PC-3 (cell line): ENCODE data around the gene SUCLA2. TPM values are rescaled to one million over a fixed set of nuclear protein-coding genes. Genes with fewer than 3 reads are reported as not detected.

Experiments
- ATAC-seq: fragments of 200-7000 bp; cut with Tn5 transposase; 2 replicates; pipeline ENCODE4 v1.9.1; 2020; ENCODE audit warnings: mild to moderate bottlenecking, moderate library complexity
- BruUV-seq: library from RNA; stranded (reverse); fragments of 400-500 nt; replicated peaks from 2 replicates; lab custom pipeline; 2021; lab: Mats Ljungman, UMichigan
- CTCF ChIA-PET: fragments of 300-600 bp; sonication (Branson Sonifier 250); formaldehyde crosslinking; loops from one replicate; lab custom pipeline; 2022; ENCODE audit warnings: antibody characterized with exemption; lab: Charles Lee
- POLR2A ChIA-PET: fragments of 300-600 bp; sonication (Branson Sonifier 250); formaldehyde crosslinking; loops from one replicate; lab custom pipeline; 2022; ENCODE audit warnings: antibody characterized with exemption; ENCODE audit not compliant: unreplicated experiment; lab: Charles Lee
- DNase-seq: peaks from one replicate; pipeline ENCODE4 v3.0.0-alpha.2; 2015
- H2AFZ ChIP-seq: fragments of 300-600 bp; sonication (generic); 2 replicates; pipeline ENCODE4 v1.6.0; 2016; ENCODE audit warnings: antibody characterized with exemption, low read length
- H3F3A ChIP-seq: fragments of 300-600 bp; sonication (generic); one replicate; pipeline ENCODE4 v1.6.0; 2017; ENCODE audit warnings: antibody characterized with exemption, low read length, control low read depth, mild to moderate bottlenecking; ENCODE audit not compliant: unreplicated experiment
- H3K27ac ChIP-seq: fragments of 300-600 bp; sonication (generic); 2 replicates; pipeline ENCODE4 v1.5.1; 2016; ENCODE audit warnings: mild to moderate bottlenecking, low read length
- H3K27me3 ChIP-seq: fragments of 300-600 bp; sonication (generic); 2 replicates; pipeline ENCODE4 v1.6.1; 2016; ENCODE audit warnings: low read length, mixed read lengths
- H3K36me3 ChIP-seq: fragments of 300-600 bp; sonication (generic); 2 replicates; pipeline ENCODE4 v1.6.1; 2016; ENCODE audit warnings: low read depth, mixed run types, low read length, mixed read lengths
- H3K4me1 ChIP-seq: fragments of 300-600 bp; sonication (generic); 2 replicates; pipeline ENCODE4 v1.5.1; 2016; ENCODE audit warnings: low read length; ENCODE audit not compliant: insufficient read depth
- H3K4me2 ChIP-seq: fragments of 300-600 bp; sonication (generic); 2 replicates; pipeline ENCODE4 v1.6.0; 2016; ENCODE audit warnings: low read length
- H3K4me3 ChIP-seq: fragments of 300-600 bp; sonication (generic); 2 replicates; pipeline ENCODE4 v1.5.1; 2016; ENCODE audit warnings: mild to moderate bottlenecking, low read length, mixed read lengths
- H3K79me2 ChIP-seq: fragments of 300-600 bp; sonication (generic); 2 replicates; pipeline ENCODE4 v1.6.1; 2017; ENCODE audit warnings: low read length, mixed read lengths
- H3K9ac ChIP-seq: fragments of 300-600 bp; sonication (generic); 2 replicates; pipeline ENCODE4 v1.6.0; 2016; ENCODE audit warnings: mild to moderate bottlenecking, low read length
- H3K9me2 ChIP-seq: fragments of 300-600 bp; sonication (generic); replicated peaks from 2 replicates; pipeline ENCODE4 v1.6.1; 2016; ENCODE audit warnings: mixed run types, low read length, mixed read lengths
- H3K9me3 ChIP-seq: fragments of 300-600 bp; sonication (generic); 2 replicates; pipeline ENCODE4 v1.6.1; 2016; ENCODE audit warnings: low read length, mixed read lengths
- H4K20me1 ChIP-seq: fragments of 300-600 bp; sonication (generic); 2 replicates; pipeline ENCODE4 v1.6.1; 2016; ENCODE audit warnings: low read length, mixed read lengths
- EZH2 ChIP-seq: fragments of 300-600 bp; sonication (generic); IDR thresholded peaks from one replicate; pipeline ENCODE4 v1.6.1; 2017; ENCODE audit warnings: antibody characterized with exemption, mild to moderate bottlenecking, low read length; ENCODE audit not compliant: unreplicated experiment
- EZH2phosphoT487 ChIP-seq: fragments of 300-600 bp; sonication (generic); IDR thresholded peaks from 2 replicates; pipeline ENCODE4 v1.6.1; 2018; ENCODE audit warnings: mild to moderate bottlenecking, antibody characterized with exemption, low read length, borderline replicate concordance
- intact Hi-C: fragments of 100-400 bp; cut with micrococcal nuclease; formaldehyde crosslinking; loops from 2 replicates; pipeline ENCODE4 v1.9.0; 2023
- total RNA-seq: library from RNA; depleted of rRNA; stranded (reverse); fragments of >200 nt; gene quantifications from 2 replicates; pipeline ENCODE4 v1.2.3, GENCODE V29; 2014
- TF ChIP-seq, protein P1 (sequence below): fragments of 300-600 bp; sonication (generic); conservative IDR thresholded peaks from 2 replicates; pipeline ENCODE4 v1.5.1; 2017; ENCODE audit warnings: antibody characterized with exemption, low read depth, mild to moderate bottlenecking, low read length

Gene SUCLA2
- total RNA-seq, 1 experiment from 2014 or later: 35.0 TPM

DNA sequence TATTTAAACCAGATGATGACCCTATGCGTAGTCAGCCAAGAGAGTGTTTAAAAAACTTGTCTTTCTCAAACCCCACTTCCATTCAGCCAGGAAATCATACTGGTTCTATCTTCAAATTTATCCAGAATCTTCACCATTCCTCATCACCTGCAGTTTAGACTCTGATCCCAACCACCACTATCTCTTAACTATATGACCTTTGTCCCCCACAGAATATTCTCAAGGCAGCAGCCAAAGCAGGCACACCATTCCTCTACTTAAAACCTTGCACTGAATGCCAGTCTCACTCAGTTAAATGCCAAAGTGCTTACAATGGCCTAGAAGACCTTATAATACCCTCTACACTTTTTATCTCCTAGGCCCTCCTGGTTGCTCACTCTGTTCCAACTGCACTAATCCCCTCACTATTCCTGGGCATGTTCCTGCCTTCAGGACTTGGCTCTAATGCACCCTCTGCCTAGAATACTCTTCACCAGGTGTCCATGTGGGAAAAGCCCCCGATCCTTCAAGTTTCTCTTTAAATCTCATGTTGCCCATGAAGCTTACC, 10.1 kb downstream of the SUCLA2 start:
- Histone ChIP-seq H4K20me1 (no peaks in the 10 kb centered on the region), H3K27ac (no peak overlapping the region), H2AFZ (no peak overlapping the region), H3K9me3 (no peaks in the 10 kb centered on the region), H3K9me2 (no peaks in the 10 kb centered on the region), H3F3A (no peaks in the 10 kb centered on the region), H3K9ac (no peak overlapping the region), H3K27me3 (no peaks in the 10 kb centered on the region), H3K79me2 (peaks cover 28% of the 10 kb centered on the region; the same call in 1 of the 2 replicates), H3K4me3 (no peak overlapping the region), H3K4me2 (no peak overlapping the region), H3K4me1 (no peaks in the 10 kb centered on the region), H3K36me3 (peaks cover 5% of the 10 kb centered on the region)
- CTCF ChIA-PET: no interaction called here
- no TSS peak for BruUV-seq
- DNase-seq: no peak
- POLR2A ChIA-PET: no interaction called here
- no peak for TF ChIP-seq EZH2phosphoT487
- no peak for TF ChIP-seq EZH2
- TF ChIP-seq, protein P1, sequence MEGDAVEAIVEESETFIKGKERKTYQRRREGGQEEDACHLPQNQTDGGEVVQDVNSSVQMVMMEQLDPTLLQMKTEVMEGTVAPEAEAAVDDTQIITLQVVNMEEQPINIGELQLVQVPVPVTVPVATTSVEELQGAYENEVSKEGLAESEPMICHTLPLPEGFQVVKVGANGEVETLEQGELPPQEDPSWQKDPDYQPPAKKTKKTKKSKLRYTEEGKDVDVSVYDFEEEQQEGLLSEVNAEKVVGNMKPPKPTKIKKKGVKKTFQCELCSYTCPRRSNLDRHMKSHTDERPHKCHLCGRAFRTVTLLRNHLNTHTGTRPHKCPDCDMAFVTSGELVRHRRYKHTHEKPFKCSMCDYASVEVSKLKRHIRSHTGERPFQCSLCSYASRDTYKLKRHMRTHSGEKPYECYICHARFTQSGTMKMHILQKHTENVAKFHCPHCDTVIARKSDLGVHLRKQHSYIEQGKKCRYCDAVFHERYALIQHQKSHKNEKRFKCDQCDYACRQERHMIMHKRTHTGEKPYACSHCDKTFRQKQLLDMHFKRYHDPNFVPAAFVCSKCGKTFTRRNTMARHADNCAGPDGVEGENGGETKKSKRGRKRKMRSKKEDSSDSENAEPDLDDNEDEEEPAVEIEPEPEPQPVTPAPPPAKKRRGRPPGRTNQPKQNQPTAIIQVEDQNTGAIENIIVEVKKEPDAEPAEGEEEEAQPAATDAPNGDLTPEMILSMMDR: no peak
- ATAC-seq: no peak
- intact Hi-C loops: no loop called here

DNA sequence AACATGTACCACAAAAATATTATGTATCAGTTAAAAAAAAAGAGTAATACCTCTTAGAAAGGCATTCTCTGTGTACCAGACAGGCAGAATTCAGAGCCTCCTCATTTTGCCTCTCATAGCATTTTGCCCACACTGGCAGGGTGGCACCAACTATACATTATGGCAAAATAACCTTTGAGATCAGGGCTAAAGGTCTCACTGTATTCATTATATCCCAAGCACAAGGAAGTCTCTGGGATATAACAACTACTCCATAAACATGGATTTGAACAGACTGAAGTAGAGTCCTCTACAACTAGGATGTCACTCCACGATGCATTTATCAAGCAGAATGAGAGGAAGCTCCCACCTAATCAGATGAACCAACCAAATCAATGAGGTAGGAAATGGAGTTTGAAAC, 10.6 kb downstream of the SUCLA2 start:
- no peak overlapping the region for H3K4me3 ChIP-seq
- no peak for DNase-seq
- intact Hi-C loops: no loop called here
- H2AFZ ChIP-seq: no peak overlapping the region
- ChIA-PET POLR2A (no interaction called here), CTCF (no interaction called here)
- H3K4me1 ChIP-seq: no peaks in the 10 kb centered on the region
- H4K20me1 ChIP-seq: no peaks in the 10 kb centered on the region
- H3K9me3 ChIP-seq: no peaks in the 10 kb centered on the region
- H3K27ac ChIP-seq: no peak overlapping the region
- H3K4me2 ChIP-seq: no peak overlapping the region
- no TSS peak for BruUV-seq
- no peaks in the 10 kb centered on the region for H3F3A ChIP-seq
- H3K9ac ChIP-seq: no peak overlapping the region
- TF ChIP-seq EZH2: no peak
- TF ChIP-seq EZH2phosphoT487: no peak
- TF ChIP-seq, protein P1: no peak
- H3K27me3 ChIP-seq: no peaks in the 10 kb centered on the region
- no peak for ATAC-seq
- peaks cover 5% of the 10 kb centered on the region for H3K36me3 ChIP-seq
- no peaks in the 10 kb centered on the region for H3K9me2 ChIP-seq
- H3K79me2 ChIP-seq: peaks cover 26% of the 10 kb centered on the region; the same call in 1 of the 2 replicates

- Histone ChIP-seq H3K9me2 (no peaks in the 10 kb centered on the region), H3K79me2 (no peaks in the 10 kb centered on the region), H3K36me3 (no peaks in the 10 kb centered on the region; the same call in 1 of the 2 replicates), H3K4me1 (no peaks in the 10 kb centered on the region), H3K4me2 (no peak overlapping the region), H3K27ac (no peak overlapping the region), H2AFZ (no peak overlapping the region), H3K27me3 (no peaks in the 10 kb centered on the region), H3F3A (no peaks in the 10 kb centered on the region), H3K9me3 (no peaks in the 10 kb centered on the region), H3K9ac (no peak overlapping the region), H3K4me3 (no peak overlapping the region), H4K20me1 (no peaks in the 10 kb centered on the region)
- CTCF ChIA-PET: no interaction called here
- TF ChIP-seq EZH2 (no peak), EZH2phosphoT487 (no peak)
- TF ChIP-seq, protein P1: no peak
- DNase-seq: no peak
- BruUV-seq: no TSS peak
- intact Hi-C loops: no loop called here
- POLR2A ChIA-PET: interaction anchor here (0.6 kb wide), 1 partner anchor 21 kb away, joined by 4 read pairs; no protein-coding TSS in a partner anchor
- no peak for ATAC-seq
Observed at GRCh38 chr13:47983070-47983469, 18.0 kb downstream of the SUCLA2 start.
